Common myeloid progenitor, CD34-positive (primary cell): ENCODE data around the gene GAS2L1.
"Not testable (repeated sequence)": the region's sequence is repeated elsewhere in the genome, so short reads cannot be mapped to it uniquely, and the experiment has no call there.

Source experiments
- CTCF ChIA-PET: fragments of 350-600 bp; sonication (Branson Sonifier 250); formaldehyde crosslinking; loops from one replicate; lab custom pipeline; 2021; ENCODE audit warnings: antibody characterized with exemption; lab: Charles Lee
- POLR2A ChIA-PET: fragments of 350-600 bp; sonication (Branson Sonifier 250); formaldehyde crosslinking; loops from one replicate; lab custom pipeline; 2021; ENCODE audit warnings: antibody characterized with exemption; lab: Charles Lee
- DNase-seq, 3 donors: peaks; one replicate each; pipeline versions ENCODE4 v3.0.0 to v3.0.0-alpha.2; 2013
- H3K27ac ChIP-seq, 2 experiments: 1 replicate in 1 of 2; 2 replicates in 1 of 2; pipeline ENCODE4 v1.7.0; 2013; ENCODE audit warnings: inconsistent platforms in 2 of 2, low read length in 2 of 2, mild to moderate bottlenecking in 2 of 2, low read depth in 1 of 2, moderate library complexity in 1 of 2; ENCODE audit not compliant: severe bottlenecking in 2 of 2, insufficient read depth in 1 of 2, poor library complexity in 1 of 2
- H3K27me3 ChIP-seq, 5 experiments: replicated peaks in 2 of 5; 1 replicate in 3 of 5; 2 replicates in 2 of 5; pipeline versions ENCODE4 v1.6.1 to v1.7.0; 2013; ENCODE audit warnings: low read length in 4 of 5, mild to moderate bottlenecking in 2 of 5, moderate library complexity in 2 of 5, inconsistent platforms in 1 of 5; ENCODE audit not compliant: insufficient read depth in 5 of 5, control insufficient read depth in 4 of 5
- H3K36me3 ChIP-seq, 4 experiments: 1 replicate in 2 of 4; 2 replicates in 2 of 4; pipeline versions ENCODE4 v1.6.1 to v1.7.0; 2013; ENCODE audit warnings: low read length in 3 of 4, control low read depth in 1 of 4, mild to moderate bottlenecking in 1 of 4; ENCODE audit not compliant: control insufficient read depth in 4 of 4, insufficient read depth in 4 of 4
- H3K4me1 ChIP-seq, 4 experiments: 1 replicate in 3 of 4; 2 replicates in 1 of 4; pipeline versions ENCODE4 v1.6.1 to v1.7.1; 2013; ENCODE audit warnings: low read length in 3 of 4, mild to moderate bottlenecking in 3 of 4, control low read depth in 1 of 4, inconsistent platforms in 1 of 4, moderate library complexity in 1 of 4; ENCODE audit not compliant: control insufficient read depth in 4 of 4, insufficient read depth in 4 of 4; ENCODE audit errors: control extremely low read depth in 1 of 4
- H3K4me3 ChIP-seq, 7 experiments: 1 replicate in 4 of 7; 2 replicates in 3 of 7; pipeline versions ENCODE4 v1.5.1 to v1.7.0; 2013; ENCODE audit warnings: mild to moderate bottlenecking in 7 of 7, low read length in 6 of 7, moderate library complexity in 6 of 7, inconsistent platforms in 2 of 7, low read depth in 2 of 7, control low read depth in 1 of 7; ENCODE audit not compliant: insufficient read depth in 4 of 7, control insufficient read depth in 1 of 7; ENCODE audit errors: extremely low read depth in 1 of 7
- H3K9me3 ChIP-seq, 5 experiments: 1 replicate in 4 of 5; 2 replicates in 1 of 5; pipeline versions ENCODE4 v1.6.1 to v1.7.1; 2013; ENCODE audit warnings: low read length in 4 of 5, mild to moderate bottlenecking in 2 of 5, inconsistent platforms in 1 of 5, low read depth in 1 of 5, moderate library complexity in 1 of 5; ENCODE audit not compliant: control insufficient read depth in 4 of 5, insufficient read depth in 2 of 5; ENCODE audit errors: control extremely low read depth in 1 of 5
- WGBS: methylation state at CpG from one replicate; pipeline ENCODE4 v1.1.5; 2013; ENCODE audit not compliant: insufficient coverage; 5-methylcytosine and 5-hydroxymethylcytosine counted together

The GAS2L1 gene

DNA sequence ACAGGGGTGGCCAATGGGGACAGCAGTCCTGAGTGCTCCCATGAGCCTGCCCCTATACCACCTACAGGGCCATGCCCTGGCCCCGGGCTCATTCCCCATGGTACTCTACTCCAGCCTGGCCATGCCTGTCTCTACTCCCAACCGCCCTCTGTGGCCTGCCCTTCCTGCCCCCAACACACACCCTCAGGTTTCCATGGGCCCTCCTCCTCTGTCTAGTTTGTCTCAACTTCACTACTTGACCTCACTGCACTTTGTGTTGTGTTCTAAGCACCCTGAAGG lies 35.3 kb downstream of the GAS2L1 start:
- no peak for DNase-seq
- no peak overlapping the region for H3K27ac ChIP-seq
- CTCF ChIA-PET, result interaction anchor here (1.0 to 1.1 kb wide), 2 partner anchors 9 to 10 kb away, joined by 3 to 4 read pairs; no protein-coding TSS in a partner anchor
- peaks cover 10 to 88% (median 73%) of the 10 kb centered on the region in 4 experiments for H3K36me3 ChIP-seq
- H3K4me1 ChIP-seq, result peaks cover 0 to 17% (median 3%) of the 10 kb centered on the region in 4 experiments
- POLR2A ChIA-PET, result no interaction called here
- no peak overlapping the region for H3K4me3 ChIP-seq
- WGBS, result 100% methylated on average over 2 of the region's 2 CpGs
- no peaks in the 10 kb centered on the region for H3K27me3 ChIP-seq
- no peaks in the 10 kb centered on the region for H3K9me3 ChIP-seq

DNA sequence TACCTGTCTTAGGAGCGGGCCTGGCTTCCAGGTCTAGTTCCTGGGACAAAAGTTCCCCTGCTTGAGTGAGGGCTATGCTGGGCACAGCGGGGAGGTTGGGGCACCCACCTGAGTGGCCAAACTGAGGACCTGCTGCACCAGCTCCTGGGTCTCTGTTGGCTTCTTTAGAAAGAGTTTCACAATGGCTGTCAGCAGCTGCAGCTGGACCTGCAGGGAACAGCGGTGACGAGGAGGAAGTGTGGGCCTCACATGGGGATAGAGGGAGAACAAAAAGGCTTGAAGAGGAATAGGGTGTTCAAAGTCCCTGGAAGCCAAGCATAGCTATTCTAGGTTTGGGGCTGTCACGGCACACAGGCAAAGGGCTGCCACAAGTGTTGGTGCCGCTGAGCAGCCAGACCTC lies 35.7 kb downstream of the GAS2L1 start:
- H3K4me3 ChIP-seq, result no peak overlapping the region
- ChIA-PET POLR2A (no interaction called here), CTCF (interaction anchor here (1.0 to 1.1 kb wide), 2 partner anchors 9 kb away, joined by 3 to 4 read pairs; no protein-coding TSS in a partner anchor)
- peaks cover 11 to 88% (median 75%) of the 10 kb centered on the region in 4 experiments for H3K36me3 ChIP-seq
- H3K9me3 ChIP-seq, result no peaks in the 10 kb centered on the region
- no peak for DNase-seq
- WGBS, result 78% methylated on average over 6 of the region's 6 CpGs
- no peak overlapping the region for H3K27ac ChIP-seq
- H3K4me1 ChIP-seq, result peaks cover 0 to 17% (median 3%) of the 10 kb centered on the region in 4 experiments
- no peaks in the 10 kb centered on the region for H3K27me3 ChIP-seq

DNA sequence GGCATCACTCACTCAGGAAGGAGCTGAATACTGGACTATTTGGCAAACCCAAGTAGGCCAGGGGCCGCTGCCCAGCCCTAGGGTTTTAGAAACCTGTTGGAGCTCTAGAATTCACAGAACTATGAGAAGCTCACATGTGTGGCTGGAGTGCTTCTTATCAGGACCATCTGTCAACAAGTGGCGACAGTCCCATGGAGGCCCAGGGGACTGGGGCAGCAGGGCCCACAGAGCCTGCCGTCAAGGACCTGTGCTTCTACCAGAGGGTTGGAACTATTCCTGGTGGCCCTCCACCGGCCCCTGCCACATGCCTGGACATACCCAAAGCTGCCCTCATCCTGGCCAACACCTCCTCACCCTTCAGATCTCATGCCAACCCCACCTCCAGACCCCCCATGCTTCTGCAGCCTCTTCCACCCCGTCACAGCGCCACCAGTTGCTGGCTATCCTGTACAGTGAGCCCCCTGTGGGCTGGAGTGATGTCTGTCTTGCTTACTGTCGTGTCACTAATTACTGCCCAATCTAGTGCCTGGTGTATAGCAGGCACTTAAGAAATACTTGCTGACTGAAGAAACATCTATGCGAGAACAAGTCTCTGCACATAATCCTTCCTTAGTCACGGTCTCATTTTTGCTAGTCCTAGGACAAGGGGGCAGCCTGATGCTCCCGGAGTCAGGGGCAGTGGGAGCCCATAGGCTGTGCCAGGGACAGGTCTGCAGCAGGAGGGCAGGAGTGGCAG lies 36.3 kb downstream of the GAS2L1 start:
- Histone ChIP-seq H3K4me1 (peaks cover 0 to 17% (median 3%) of the 10 kb centered on the region in 4 experiments), H3K27me3 (no peaks in the 10 kb centered on the region), H3K36me3 (peaks cover 17 to 88% (median 77%) of the 10 kb centered on the region in 4 experiments), H3K27ac (no peak overlapping the region), H3K9me3 (no peaks in the 10 kb centered on the region), H3K4me3 (no peak overlapping the region)
- CTCF ChIA-PET, result interaction anchor here (1.0 to 1.5 kb wide), 3 partner anchors 9 to 11 kb away, joined by 3 to 4 read pairs (median 4); no protein-coding TSS in a partner anchor
- no peak for DNase-seq
- POLR2A ChIA-PET, result no interaction called here
- WGBS, result 85% methylated on average over 10 of the region's 10 CpGs

DNA sequence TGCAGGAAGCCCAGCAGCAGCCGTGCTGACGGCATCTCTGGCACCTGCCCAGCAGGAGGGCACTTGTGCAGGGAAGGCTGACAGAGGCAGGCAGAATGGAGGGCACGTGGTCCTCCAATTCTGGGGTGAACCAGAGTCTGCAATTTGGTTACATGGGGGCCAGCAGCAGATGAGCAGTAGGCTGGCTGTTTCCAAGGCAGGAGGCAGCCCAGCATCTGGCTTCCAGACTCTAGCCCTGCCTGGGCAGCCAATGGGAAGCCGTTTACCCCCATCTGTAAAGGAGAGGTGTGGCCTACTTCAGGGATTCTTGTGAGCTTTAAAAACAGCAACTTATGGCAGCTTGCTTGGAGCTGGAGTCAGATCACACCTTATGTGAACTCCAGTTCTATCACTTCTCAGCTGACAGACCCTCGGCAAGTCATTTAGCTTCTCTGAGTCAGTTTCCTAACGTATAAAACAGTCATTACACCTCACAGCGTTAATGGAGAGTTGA lies 36.9 kb downstream of the GAS2L1 start:
- Histone ChIP-seq H3K9me3 (no peaks in the 10 kb centered on the region), H3K27ac (no peak overlapping the region), H3K4me3 (no peak overlapping the region), H3K27me3 (no peaks in the 10 kb centered on the region), H3K4me1 (peaks cover 0 to 17% (median 3%) of the 10 kb centered on the region in 4 experiments), H3K36me3 (peaks cover 22 to 88% (median 75%) of the 10 kb centered on the region in 4 experiments)
- DNase-seq, result peak in 1 of 3 donors; percentile 23
- POLR2A ChIA-PET, result no interaction called here
- CTCF ChIA-PET, result interaction anchor here (1.5 kb wide), 1 partner anchor 12 kb away, joined by 4 read pairs; no protein-coding TSS in a partner anchor
- 53% methylated on average over 4 of the region's 7 CpGs for WGBS

DNA sequence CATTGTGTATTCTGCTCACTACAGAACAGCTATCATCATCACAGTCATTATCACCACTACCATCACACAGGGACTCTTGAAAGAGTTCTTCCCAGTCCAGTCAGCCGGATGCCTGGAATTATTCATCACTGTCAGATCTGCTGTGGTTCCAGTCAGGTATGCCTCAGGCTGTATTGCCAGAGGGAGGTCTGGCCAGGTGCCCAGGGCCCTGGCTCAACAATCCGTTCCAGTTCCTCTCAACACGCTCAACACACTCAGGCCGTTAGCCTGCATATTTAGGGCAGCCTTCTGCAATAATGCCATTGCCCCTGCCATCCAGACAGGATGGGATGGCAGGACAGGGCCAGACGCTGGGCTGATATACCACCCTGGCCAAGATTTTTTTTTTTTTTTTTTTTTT lies 37.7 kb downstream of the GAS2L1 start:
- no peaks in the 10 kb centered on the region for H3K9me3 ChIP-seq
- peak in 1 of 3 donors; percentile 21 for DNase-seq
- no peaks in the 10 kb centered on the region for H3K27me3 ChIP-seq
- H3K4me3 ChIP-seq, result no peak overlapping the region
- H3K36me3 ChIP-seq, result peaks cover 22 to 88% (median 73%) of the 10 kb centered on the region in 4 experiments
- ChIA-PET CTCF (interaction anchor here (1.5 kb wide), 1 partner anchor 12 kb away, joined by 4 read pairs; no protein-coding TSS in a partner anchor), POLR2A (no interaction called here)
- no peak overlapping the region for H3K27ac ChIP-seq
- 66% methylated on average over 3 of the region's 5 CpGs for WGBS
- peaks cover 0 to 17% (median 3%) of the 10 kb centered on the region in 4 experiments for H3K4me1 ChIP-seq

DNA sequence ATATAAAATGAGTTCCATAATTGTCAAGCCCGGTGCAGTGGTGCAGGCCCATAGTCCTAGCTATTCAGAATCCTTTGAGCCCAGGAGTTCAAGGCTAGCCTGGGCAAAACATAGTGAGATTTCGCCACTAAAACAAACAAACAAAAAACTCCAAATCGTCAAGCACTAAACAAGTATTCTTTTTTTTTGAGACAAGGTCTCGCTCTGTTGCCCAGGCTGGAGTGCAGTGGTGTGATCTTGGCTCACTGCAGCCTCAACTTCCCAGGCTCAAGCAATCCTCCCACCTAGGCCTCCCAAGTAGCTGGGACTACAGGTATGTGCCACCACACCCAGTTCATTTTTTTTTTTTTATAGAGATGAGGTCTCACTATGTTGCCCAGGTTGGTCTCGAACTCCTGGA lies 38.4 kb downstream of the GAS2L1 start:
- Histone ChIP-seq H3K36me3 (peaks cover 22 to 87% (median 71%) of the 10 kb centered on the region in 4 experiments), H3K4me1 (peaks cover 0 to 17% (median 3%) of the 10 kb centered on the region in 4 experiments)
- H3K27ac ChIP-seq, H3K4me3 ChIP-seq, POLR2A ChIA-PET, DNase-seq, H3K27me3 ChIP-seq, H3K9me3 ChIP-seq, CTCF ChIA-PET: not testable (repeated sequence)
- WGBS, result 93% methylated on average over 5 of the region's 5 CpGs

DNA sequence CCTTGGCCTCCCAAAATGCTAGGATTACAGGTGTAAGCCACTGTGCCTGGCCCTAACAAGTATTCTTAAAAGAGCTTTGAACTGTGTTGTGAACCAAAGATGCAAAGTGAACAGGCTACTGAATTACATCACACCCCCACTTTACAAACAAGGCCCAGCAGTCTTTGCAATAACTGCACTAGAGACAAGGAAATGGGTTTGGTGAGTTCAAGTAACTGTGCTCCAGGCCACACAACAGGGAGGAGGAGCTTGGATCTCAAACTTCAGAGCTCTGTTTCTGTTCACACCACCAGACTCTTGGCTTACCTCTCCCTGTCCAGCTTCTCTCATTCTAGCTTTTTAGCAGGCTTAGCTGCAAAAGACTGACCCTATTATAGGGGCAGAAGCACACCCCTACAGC lies 39.5 kb downstream of the GAS2L1 start:
- ChIA-PET CTCF (no interaction called here), POLR2A (no interaction called here)
- no peaks in the 10 kb centered on the region for H3K9me3 ChIP-seq
- H3K4me3 ChIP-seq, result no peak overlapping the region
- peaks cover 0 to 17% (median 3%) of the 10 kb centered on the region in 4 experiments for H3K4me1 ChIP-seq
- peaks cover 23 to 87% (median 69%) of the 10 kb centered on the region in 4 experiments for H3K36me3 ChIP-seq
- H3K27ac ChIP-seq, result no peak overlapping the region
- DNase-seq, result no peak
- H3K27me3 ChIP-seq, result no peaks in the 10 kb centered on the region
